GM21515 (cell line): Measurements from ENCODE around the gene NFKBIZ.
"Not testable (repeated sequence)": the region's sequence is repeated elsewhere in the genome, so short reads cannot be mapped to it uniquely, and the experiment has no call there.

Experiments
- ATAC-seq: cut with Tn5 transposase; IDR thresholded peaks from one replicate; pipeline ENCODE4 v1.9.1; 2021; ENCODE audit not compliant: unreplicated experiment

The NFKBIZ gene

GRCh38 chr3:101850246-101851051 lies 1.1 kb downstream of the NFKBIZ start:
- ATAC-seq, result no peak

GRCh38 chr3:101851072-101851770 lies 1.9 kb downstream of the NFKBIZ start:
- ATAC-seq, result no peak

- no peak for ATAC-seq
These were observed 2.8 kb downstream of the NFKBIZ start for GRCh38 chr3:101851850-101852714.

- ATAC-seq, result no peak
These were observed 3.9 kb downstream of the NFKBIZ start for GRCh38 chr3:101852983-101853840.

- ATAC-seq, result no peak
These were observed 4.7 kb downstream of the NFKBIZ start for GRCh38 chr3:101853982-101854381.

- ATAC-seq, result no peak
These were observed 5.4 kb downstream of the NFKBIZ start for GRCh38 chr3:101854608-101855304.

- no peak for ATAC-seq
These were observed 8.0 kb downstream of the NFKBIZ start for GRCh38 chr3:101857301-101857741.

GRCh38 chr3:101858464-101859030 lies 9.2 kb downstream of the NFKBIZ start:
- ATAC-seq, result no peak

- no peak for ATAC-seq
These were observed 10.7 kb downstream of the NFKBIZ start for GRCh38 chr3:101859882-101860448.

GRCh38 chr3:101861212-101861788 lies 12.0 kb downstream of the NFKBIZ start:
- ATAC-seq, result no peak

- no peak for ATAC-seq
These were observed 12.6 kb downstream of the NFKBIZ start for GRCh38 chr3:101861789-101862415.

- no peak for ATAC-seq
These were observed 13.3 kb downstream of the NFKBIZ start for GRCh38 chr3:101862416-101863165.

- not testable (repeated sequence) for ATAC-seq
These were observed 15.6 kb downstream of the NFKBIZ start for GRCh38 chr3:101864926-101865325.

- ATAC-seq, result no peak
These were observed 16.6 kb downstream of the NFKBIZ start for GRCh38 chr3:101865751-101866509.

- ATAC-seq, result no peak
These were observed 18.2 kb downstream of the NFKBIZ start for GRCh38 chr3:101867511-101867910.

GRCh38 chr3:101867996-101868395 lies 18.7 kb downstream of the NFKBIZ start:
- ATAC-seq, result no peak
